Activated CD4-positive, CD25-positive, alpha-beta regulatory T cell treated with anti-CD3 and anti-CD28 coated beads, Interleukin-2, amount 50 U/mL, for 16 hours (primary cell): ENCODE results near the gene ARFGEF3.

Source experiments
- DNase-seq: peaks from one replicate; pipeline ENCODE4 v3.0.0-alpha.2; 2020; ENCODE audit warnings: low read depth, low spot score

Gene ARFGEF3

GRCh38 chr6:138307352-138307751 is 145.6 kb downstream of the ARFGEF3 start:
- no peak for DNase-seq

DNA sequence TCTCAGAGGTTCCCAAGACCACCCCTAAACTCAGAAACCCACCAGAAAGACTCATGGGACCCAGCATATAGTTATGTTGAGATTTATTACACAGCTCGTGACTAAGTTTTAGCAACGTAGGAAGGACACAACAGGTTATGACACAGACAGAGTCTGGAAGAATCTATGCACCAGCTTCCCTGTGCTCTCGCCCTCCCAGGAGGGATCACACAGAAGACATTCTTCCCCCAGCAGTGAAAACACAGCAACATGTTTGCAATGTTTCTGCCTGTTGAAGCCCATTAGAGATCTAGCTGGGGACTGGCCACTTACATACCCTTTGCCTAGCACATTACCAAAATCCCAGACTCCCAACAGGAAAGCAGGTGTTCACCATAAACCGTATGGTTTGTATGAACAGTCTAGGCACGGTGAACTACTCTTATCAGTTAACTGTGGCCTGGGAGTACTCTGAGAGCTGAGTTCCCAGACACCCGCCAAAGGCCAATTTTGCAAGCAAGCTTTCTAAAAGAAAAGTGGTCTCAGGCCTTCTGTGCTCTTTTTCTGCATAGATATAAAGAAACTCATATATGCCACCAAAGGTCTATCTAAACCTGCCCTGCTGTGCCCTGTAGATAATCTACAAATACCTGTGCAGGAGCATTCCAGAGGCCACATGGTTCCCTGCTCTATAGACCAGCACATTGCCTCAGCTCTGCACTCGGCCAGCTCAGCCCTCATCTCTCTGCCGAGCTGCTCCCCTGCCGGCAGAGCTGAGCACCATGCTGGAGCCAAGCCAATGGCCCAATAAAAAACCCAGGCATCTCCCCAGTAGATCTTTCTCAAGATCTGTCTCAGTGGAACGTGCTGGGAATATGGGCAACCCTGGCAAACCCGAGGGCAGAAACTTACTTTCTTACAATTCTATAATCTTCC is 146.3 kb downstream of the ARFGEF3 start:
- DNase-seq, result no peak

DNA sequence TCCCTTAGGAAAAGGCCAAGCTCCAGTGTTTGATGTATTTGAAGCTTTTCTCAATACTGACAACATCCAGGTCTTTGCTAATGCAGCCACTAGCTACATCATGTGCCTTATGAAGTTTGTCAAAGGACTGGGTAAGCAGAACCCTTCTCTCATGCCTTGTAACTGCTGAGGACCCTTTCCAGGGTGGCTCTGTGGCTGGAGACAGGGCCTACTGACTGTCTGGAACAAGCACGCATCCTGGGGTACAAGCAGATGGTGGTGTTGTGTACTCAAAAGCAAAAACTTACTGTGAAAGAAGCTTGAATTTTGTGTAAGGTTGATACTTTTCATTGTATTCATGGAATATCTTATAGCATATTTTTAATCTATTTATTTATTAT is 147.0 kb downstream of the ARFGEF3 start:
- no peak for DNase-seq

DNA sequence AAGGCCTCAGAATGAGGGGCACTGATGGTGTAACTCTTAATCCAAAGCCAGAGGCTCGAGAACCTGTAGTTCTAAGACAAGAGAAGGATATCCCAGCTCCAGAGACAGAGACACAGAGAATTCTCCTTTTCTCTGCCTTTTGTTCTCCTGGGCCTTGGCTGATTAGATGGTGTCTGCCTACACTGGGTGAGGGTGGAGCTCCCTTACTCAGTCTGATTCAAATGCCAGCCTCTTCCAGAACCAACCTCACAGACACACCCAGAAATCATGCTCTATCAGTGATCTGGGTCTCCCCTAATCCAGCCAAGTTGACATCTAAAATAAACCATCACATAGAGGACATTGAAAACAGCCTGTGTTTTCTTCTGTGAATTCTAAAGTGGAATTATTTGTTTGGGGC is 148.0 kb downstream of the ARFGEF3 start:
- DNase-seq, result no peak

- DNase-seq, result no peak
These were observed 148.6 kb downstream of the ARFGEF3 start for GRCh38 chr6:138310294-138310693.

GRCh38 chr6:138310821-138311220 is 149.1 kb downstream of the ARFGEF3 start:
- DNase-seq, result no peak

- DNase-seq, result no peak
These were observed 149.5 kb downstream of the ARFGEF3 start for GRCh38 chr6:138311268-138311667.

DNA sequence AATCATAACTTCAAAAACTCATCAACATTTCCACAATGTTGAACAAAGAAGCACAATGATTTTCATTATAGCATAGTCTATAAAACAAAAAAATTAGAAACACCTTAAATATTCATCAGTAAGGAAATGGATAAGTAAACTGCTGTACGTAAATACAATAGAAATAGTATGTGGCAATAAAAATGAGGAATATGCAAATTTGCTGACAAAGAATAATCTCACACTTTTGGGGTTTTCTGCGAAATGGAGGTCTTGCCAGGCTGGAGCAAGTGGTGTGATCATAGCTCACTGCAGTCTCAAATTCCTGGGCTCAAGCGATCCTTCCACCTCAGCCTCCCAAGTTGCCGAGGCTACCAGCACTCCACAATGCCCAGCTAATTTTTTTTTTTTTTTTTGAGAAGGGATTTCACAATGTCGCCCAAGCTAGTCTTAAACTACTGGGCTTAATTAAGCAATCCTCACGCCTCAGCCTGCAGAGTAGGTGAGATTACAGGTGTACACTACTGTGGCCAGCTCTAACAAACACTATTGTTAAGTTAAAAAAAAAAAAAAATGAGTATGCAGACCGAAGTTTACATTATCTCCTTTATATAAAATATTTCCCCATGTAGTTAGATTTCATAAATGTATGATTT is 157.1 kb downstream of the ARFGEF3 start:
- no peak for DNase-seq

- no peak for DNase-seq
These were observed 160.2 kb downstream of the ARFGEF3 start for GRCh38 chr6:138321934-138322333.

GRCh38 chr6:138323821-138324220 is 162.1 kb downstream of the ARFGEF3 start:
- no peak for DNase-seq

GRCh38 chr6:138328210-138328609 is 166.5 kb downstream of the ARFGEF3 start:
- DNase-seq, result no peak

- DNase-seq, result no peak
These were observed 169.0 kb downstream of the ARFGEF3 start for GRCh38 chr6:138330763-138331162.

DNA sequence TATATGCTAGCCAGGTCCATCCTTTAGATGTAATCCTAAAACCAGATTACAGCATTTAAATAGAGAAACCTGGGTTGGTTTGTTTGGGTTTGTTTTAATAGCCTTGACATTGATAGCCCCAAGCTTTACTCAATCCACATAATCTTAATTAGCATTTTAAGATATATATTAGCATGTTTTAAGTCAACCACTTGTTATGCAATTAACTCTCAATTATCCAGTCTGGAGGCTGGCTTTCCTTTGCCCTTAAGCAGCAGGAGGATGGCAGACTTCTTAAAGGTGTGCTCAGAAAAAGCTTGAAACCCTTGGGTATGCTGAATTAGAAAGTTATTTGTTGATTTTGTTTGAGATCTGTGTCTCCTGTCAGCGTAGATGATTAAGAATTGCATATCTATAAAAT is 169.7 kb downstream of the ARFGEF3 start:
- DNase-seq, result no peak

GRCh38 chr6:138331984-138332383 is 170.2 kb downstream of the ARFGEF3 start:
- no peak for DNase-seq

GRCh38 chr6:138334000-138334399 is 172.3 kb downstream of the ARFGEF3 start:
- no peak for DNase-seq

DNA sequence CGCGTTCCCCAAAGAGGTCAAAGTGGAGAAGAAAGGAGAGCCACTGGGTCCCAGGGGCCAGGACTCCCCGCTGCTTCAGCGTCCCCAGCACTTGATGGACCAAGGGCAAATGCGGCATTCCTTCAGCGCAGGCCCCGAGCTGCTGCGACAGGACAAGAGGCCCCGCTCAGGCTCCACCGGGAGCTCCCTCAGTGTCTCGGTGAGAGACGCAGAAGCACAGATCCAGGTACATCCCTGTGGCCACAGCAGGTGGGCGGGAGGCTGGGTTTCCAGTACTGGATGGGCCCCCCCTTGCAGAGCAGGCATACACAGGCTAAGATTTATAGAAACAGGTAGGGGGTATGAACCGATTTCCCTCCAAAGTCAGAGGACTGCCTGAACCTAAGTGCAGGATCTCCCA is 173.2 kb downstream of the ARFGEF3 start:
- no peak for DNase-seq

DNA sequence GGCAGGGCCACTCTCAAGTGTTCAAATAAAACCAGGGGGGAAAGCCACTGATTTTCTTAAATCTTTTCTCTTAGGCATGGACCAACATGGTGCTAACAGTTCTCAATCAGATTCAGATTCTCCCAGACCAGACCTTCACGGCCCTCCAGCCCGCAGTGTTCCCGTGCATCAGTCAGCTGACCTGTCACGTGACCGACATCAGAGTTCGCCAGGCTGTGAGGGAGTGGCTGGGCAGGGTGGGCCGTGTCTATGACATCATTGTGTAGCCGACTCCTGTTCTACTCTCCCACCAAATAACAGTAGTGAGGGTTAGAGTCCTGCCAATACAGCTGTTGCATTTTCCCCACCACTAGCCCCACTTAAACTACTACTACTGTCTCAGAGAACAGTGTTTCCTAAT is 174.5 kb downstream of the ARFGEF3 start:
- no peak for DNase-seq

DNA sequence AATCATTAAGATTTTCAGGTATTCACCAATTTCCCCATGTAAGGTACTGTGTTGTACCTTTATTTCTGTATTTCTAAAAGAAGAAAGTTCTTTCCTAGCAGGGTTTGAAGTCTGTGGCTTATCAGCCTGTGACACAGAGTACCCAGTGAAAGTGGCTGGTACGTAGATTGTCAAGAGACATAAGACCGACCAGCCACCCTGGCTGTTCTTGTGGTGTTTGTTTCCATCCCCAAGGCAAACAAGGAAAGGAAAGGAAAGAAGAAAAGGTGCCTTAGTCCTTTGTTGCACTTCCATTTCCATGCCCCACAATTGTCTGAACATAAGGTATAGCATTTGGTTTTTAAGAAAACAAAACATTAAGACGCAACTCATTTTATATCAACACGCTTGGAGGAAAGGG is 175.3 kb downstream of the ARFGEF3 start:
- no peak for DNase-seq

GRCh38 chr6:138339024-138339423 is 177.3 kb downstream of the ARFGEF3 start:
- no peak for DNase-seq

- no peak for DNase-seq
These were observed 179.4 kb downstream of the ARFGEF3 start for GRCh38 chr6:138341176-138341575.

DNA sequence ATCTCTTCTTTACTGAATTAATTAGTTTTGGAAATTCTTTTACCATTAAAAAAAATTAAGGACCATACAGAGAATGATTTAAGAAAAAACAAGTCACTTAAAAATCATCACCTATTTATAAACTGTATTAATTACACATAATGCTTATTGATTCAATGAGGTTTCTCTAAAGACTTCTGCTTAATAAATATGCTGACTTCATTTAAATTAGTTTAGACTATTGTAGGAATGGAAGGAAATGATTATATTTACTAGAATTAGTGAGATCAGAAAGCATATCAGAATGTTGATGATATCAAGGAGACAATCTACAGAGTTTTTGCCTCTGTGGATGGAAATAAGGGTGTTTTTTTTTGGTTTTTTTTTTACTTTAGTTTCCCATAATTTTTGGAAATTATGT is 181.4 kb downstream of the ARFGEF3 start:
- no peak for DNase-seq

DNA sequence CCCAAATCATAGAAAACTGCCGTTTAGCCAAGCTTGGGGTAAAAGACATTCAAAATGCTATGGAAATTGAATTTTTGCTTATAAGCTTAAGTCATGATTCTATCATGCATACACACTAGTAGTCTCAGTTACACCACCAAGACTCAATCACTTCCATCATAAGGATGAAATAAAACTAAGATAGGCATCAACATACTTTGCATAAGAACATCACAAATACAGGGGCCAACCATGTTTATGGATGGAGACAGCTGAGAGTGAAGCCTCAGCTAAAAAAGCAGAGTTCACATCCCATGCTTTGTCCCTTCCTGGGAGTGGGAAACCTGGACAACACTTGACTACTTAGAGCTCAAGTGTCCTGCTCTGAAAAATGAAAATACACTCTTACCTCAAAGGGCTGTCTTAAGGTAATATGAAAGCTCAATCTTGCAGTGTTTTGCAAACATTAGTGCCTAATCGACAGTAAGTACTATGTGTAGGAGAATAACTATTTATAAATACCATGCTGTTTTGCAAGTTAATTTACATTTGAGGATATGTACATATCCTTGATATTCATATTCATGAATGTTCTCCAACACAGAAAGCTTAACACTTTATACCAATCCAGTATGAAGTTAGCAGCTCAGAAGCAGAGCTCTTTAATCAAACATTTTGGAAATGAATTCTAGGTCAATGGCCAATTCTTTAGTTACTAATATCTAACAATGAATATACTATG is 184.0 kb downstream of the ARFGEF3 start:
- DNase-seq, result no peak
